Mucosa of stomach (tissue), 1 donor: Measurements from ENCODE around the gene AGBL4.

ENCODE experiments used
- H3K27me3 ChIP-seq: one replicate; pipeline ENCODE4 v1.7.0; 2013; ENCODE audit warnings: mild to moderate bottlenecking, low read length; ENCODE audit not compliant: control insufficient read depth, insufficient read depth
- H3K36me3 ChIP-seq: one replicate; pipeline ENCODE4 v1.7.0; 2013; ENCODE audit warnings: low read length; ENCODE audit not compliant: control insufficient read depth, insufficient read depth
- H3K4me1 ChIP-seq: one replicate; pipeline ENCODE4 v1.7.0; 2013; ENCODE audit warnings: mild to moderate bottlenecking, low read length; ENCODE audit not compliant: control insufficient read depth, insufficient read depth
- H3K4me3 ChIP-seq: one replicate; pipeline ENCODE4 v1.7.0; 2013; ENCODE audit warnings: low read length
- H3K9ac ChIP-seq: one replicate; pipeline ENCODE4 v1.7.0; 2013; ENCODE audit warnings: mild to moderate bottlenecking, low read length, moderate library complexity
- H3K9me3 ChIP-seq: one replicate; pipeline ENCODE4 v1.7.0; 2013; ENCODE audit warnings: mild to moderate bottlenecking, low read length, moderate library complexity; ENCODE audit not compliant: control insufficient read depth
- donor health status: Pancreatic carcinoma.

The AGBL4 gene

DNA sequence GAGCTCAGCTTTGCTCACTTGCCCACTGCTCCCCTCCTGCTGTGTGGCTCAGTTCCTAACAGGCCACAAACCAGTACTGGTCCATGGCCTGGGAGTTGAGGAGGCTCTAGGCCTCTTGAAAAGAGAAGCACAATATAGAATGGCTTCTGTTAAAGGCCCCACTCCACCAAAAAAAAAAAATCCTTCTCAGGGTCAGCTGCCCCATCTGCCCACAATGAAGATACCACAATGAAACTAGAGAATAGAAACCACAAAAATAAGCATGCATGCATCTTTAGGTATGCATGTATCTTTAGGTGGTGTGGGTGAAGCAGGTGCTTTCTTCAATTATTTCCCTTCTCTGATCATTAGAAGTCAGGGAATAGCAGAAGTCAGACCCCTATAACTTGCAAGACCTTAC is 626.7 kb downstream of the AGBL4 start:
- no peaks in the 10 kb centered on the region for H3K36me3 ChIP-seq
- H3K9me3 ChIP-seq = no peaks in the 10 kb centered on the region
- no peaks in the 10 kb centered on the region for H3K4me1 ChIP-seq
- H3K4me3 ChIP-seq = no peak overlapping the region
- no peaks in the 10 kb centered on the region for H3K27me3 ChIP-seq
- no peak overlapping the region for H3K9ac ChIP-seq

GRCh38 chr1:49394200-49394599 is 629.6 kb downstream of the AGBL4 start:
- Histone ChIP-seq H3K9ac (no peak overlapping the region), H3K4me1 (no peaks in the 10 kb centered on the region), H3K9me3 (no peaks in the 10 kb centered on the region), H3K36me3 (no peaks in the 10 kb centered on the region), H3K4me3 (no peak overlapping the region), H3K27me3 (no peaks in the 10 kb centered on the region)

DNA sequence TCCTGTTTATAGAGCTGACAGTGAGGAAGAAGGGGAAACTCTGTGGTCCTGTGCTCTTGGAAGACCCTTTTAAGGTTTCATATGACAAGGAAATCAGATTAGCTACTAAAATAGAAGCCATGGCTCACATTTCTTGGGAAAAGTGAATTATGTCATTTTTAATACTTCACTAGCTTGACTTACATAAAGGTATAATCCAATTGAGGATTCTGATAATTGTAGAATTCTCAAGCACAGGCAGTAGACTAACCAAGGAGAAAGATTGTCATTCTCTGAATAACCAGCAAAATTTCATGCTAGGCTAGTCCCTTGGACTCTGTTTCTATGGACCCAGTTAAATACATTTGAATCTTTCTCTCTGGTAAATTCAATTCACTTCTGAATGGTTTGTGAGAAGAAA is 634.1 kb downstream of the AGBL4 start:
- Histone ChIP-seq H3K27me3 (no peaks in the 10 kb centered on the region), H3K4me3 (no peak overlapping the region), H3K9ac (no peak overlapping the region), H3K36me3 (no peaks in the 10 kb centered on the region), H3K9me3 (no peaks in the 10 kb centered on the region), H3K4me1 (no peaks in the 10 kb centered on the region)

DNA sequence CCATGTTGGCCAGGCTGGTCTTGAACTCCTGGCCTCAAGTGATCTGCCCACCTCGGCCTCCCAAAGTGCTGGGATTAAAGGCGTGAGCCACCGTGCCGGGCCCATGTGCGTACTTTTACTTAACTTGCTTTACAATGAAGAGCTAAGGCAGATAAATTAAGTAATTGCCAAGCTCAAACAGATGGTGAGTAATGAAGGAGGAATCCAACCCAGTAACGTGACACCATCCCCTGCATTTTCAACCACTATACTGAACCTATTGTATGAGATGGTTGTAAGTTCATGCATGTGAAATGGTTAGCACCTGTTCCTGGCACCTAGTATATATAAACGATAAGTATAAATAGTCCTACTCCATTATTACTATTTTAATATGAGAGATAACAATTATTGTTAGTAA is 659.1 kb downstream of the AGBL4 start:
- H3K4me3 ChIP-seq = no peak overlapping the region
- no peaks in the 10 kb centered on the region for H3K9me3 ChIP-seq
- no peaks in the 10 kb centered on the region for H3K27me3 ChIP-seq
- no peak overlapping the region for H3K9ac ChIP-seq
- H3K36me3 ChIP-seq = no peaks in the 10 kb centered on the region
- H3K4me1 ChIP-seq = no peaks in the 10 kb centered on the region

DNA sequence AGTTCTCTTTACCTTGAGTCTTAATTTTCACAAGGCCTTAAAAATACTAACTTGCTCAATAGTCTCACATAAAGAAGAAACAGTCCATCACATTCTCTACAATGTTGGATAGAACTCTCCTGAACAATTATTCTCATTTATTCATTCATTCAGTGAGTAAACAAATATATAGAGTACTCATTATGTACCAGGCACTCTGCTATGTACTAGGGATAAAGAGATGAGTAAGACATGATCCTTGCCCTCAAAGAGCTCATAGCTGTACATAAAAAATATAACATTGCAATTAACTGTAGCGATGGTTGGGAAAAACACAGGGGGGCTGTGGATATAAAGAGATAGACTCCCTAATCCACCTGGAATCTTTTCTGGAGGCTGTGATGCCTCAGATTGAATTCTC is 660.1 kb downstream of the AGBL4 start:
- H3K36me3 ChIP-seq = no peaks in the 10 kb centered on the region
- H3K9ac ChIP-seq = no peak overlapping the region
- H3K4me1 ChIP-seq = no peaks in the 10 kb centered on the region
- no peaks in the 10 kb centered on the region for H3K27me3 ChIP-seq
- no peaks in the 10 kb centered on the region for H3K9me3 ChIP-seq
- no peak overlapping the region for H3K4me3 ChIP-seq

DNA sequence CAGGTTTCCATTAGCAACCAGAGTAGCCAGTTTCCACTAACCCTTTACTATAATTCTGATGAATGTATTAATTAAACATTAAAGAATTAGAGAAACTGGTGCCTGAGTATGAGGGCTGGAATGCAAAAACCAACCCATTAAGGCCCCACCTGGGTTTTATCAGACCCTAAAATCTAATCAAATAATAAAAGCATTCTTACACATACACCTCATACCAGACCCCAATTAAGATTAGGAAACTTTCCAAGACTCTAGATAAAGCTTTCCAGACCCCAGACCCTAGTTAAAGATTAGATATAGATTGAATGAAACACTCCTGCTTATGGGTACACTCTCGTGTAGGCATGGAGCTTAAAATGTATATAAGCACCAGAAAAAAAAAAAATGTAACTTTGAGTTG is 665.7 kb downstream of the AGBL4 start:
- Histone ChIP-seq H3K9me3 (no peaks in the 10 kb centered on the region), H3K36me3 (no peaks in the 10 kb centered on the region), H3K4me3 (no peak overlapping the region), H3K27me3 (no peaks in the 10 kb centered on the region), H3K4me1 (no peaks in the 10 kb centered on the region), H3K9ac (no peak overlapping the region)

- H3K9ac ChIP-seq = no peak overlapping the region
- no peaks in the 10 kb centered on the region for H3K4me1 ChIP-seq
Observed at GRCh38 chr1:49356594-49356993, 667.2 kb downstream of the AGBL4 start.

GRCh38 chr1:49351768-49352167 is 672.0 kb downstream of the AGBL4 start:
- H3K9ac ChIP-seq = no peak overlapping the region
- no peak overlapping the region for H3K4me3 ChIP-seq
- H3K36me3 ChIP-seq = no peaks in the 10 kb centered on the region
- H3K27me3 ChIP-seq = no peaks in the 10 kb centered on the region
- no peaks in the 10 kb centered on the region for H3K9me3 ChIP-seq
- H3K4me1 ChIP-seq = peaks cover 1% of the 10 kb centered on the region

More at GRCh38 chr1:49356594-49356993, 667.2 kb downstream of the AGBL4 start:
- H3K36me3 ChIP-seq = no peaks in the 10 kb centered on the region
- H3K4me3 ChIP-seq = no peak overlapping the region
- H3K27me3 ChIP-seq = no peaks in the 10 kb centered on the region
- no peaks in the 10 kb centered on the region for H3K9me3 ChIP-seq

DNA sequence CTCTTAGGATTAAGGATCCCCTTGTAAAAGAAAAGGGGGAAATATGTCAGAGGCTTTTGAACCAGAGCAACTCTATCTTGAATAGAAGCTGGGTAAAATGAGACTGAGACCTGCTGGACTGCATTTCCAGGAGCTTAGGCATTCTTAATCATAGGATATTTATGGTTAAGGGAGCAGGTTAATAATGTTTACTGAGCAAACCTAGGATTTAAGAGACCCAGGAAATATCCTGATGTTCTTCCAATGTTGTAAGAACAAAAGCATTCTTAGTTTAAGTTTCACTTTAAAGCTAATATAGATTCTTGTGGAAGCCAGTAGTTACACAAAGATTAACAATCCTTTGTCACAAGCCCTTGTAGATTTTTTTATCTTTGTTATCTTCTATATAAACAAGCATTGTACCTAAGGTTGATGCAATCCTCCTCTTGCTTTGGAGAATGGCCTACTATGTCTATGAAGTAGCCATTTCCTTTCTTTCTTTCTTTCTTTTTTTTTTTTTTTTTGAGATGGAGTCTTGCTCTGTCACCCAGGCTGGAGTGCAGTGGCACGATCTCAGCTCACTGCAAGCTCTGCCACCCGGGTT is 676.9 kb downstream of the AGBL4 start:
- no peaks in the 10 kb centered on the region for H3K27me3 ChIP-seq
- no peaks in the 10 kb centered on the region for H3K9me3 ChIP-seq
- peaks cover 5% of the 10 kb centered on the region for H3K4me1 ChIP-seq
- H3K36me3 ChIP-seq = no peaks in the 10 kb centered on the region
- no peak overlapping the region for H3K4me3 ChIP-seq
- no peak overlapping the region for H3K9ac ChIP-seq

DNA sequence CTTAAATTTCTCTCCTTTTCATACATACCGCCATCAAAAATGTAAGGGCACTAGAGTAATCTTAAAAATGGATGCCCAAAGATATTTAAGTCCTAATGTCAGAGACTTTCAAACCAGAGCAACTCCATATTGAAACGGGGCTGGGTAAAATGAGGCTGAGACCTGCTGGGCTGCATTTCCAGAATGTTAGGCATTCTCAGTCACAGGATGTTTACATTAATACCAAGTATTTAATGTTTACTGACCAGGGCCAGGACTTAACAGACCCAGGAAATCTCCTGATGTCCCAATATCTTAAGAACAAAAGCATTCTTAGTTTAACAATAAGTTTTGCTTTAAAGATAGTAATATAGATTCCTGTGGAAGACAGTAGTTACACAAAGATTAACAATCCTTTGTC is 683.2 kb downstream of the AGBL4 start:
- Histone ChIP-seq H3K4me3 (no peak overlapping the region), H3K36me3 (no peaks in the 10 kb centered on the region), H3K9me3 (no peaks in the 10 kb centered on the region), H3K4me1 (no peaks in the 10 kb centered on the region), H3K9ac (no peak overlapping the region), H3K27me3 (no peaks in the 10 kb centered on the region)

- no peak overlapping the region for H3K4me3 ChIP-seq
- H3K4me1 ChIP-seq = no peaks in the 10 kb centered on the region
- no peaks in the 10 kb centered on the region for H3K27me3 ChIP-seq
- H3K36me3 ChIP-seq = no peaks in the 10 kb centered on the region
- H3K9ac ChIP-seq = no peak overlapping the region
- H3K9me3 ChIP-seq = no peaks in the 10 kb centered on the region
Observed at GRCh38 chr1:49339043-49339442, 684.7 kb downstream of the AGBL4 start.

GRCh38 chr1:49337251-49337650 is 686.5 kb downstream of the AGBL4 start:
- no peaks in the 10 kb centered on the region for H3K9me3 ChIP-seq
- H3K36me3 ChIP-seq = no peaks in the 10 kb centered on the region

GRCh38 chr1:49333906-49334305 is 689.8 kb downstream of the AGBL4 start:
- no peaks in the 10 kb centered on the region for H3K36me3 ChIP-seq
- H3K9me3 ChIP-seq = no peaks in the 10 kb centered on the region
- H3K9ac ChIP-seq = no peak overlapping the region
- H3K4me3 ChIP-seq = no peak overlapping the region
- no peaks in the 10 kb centered on the region for H3K4me1 ChIP-seq
- H3K27me3 ChIP-seq = no peaks in the 10 kb centered on the region

More at GRCh38 chr1:49337251-49337650, 686.5 kb downstream of the AGBL4 start:
- Histone ChIP-seq H3K9ac (no peak overlapping the region), H3K27me3 (no peaks in the 10 kb centered on the region), H3K4me3 (no peak overlapping the region), H3K4me1 (no peaks in the 10 kb centered on the region)
